ENCODE results near the gene STH.

DNA sequence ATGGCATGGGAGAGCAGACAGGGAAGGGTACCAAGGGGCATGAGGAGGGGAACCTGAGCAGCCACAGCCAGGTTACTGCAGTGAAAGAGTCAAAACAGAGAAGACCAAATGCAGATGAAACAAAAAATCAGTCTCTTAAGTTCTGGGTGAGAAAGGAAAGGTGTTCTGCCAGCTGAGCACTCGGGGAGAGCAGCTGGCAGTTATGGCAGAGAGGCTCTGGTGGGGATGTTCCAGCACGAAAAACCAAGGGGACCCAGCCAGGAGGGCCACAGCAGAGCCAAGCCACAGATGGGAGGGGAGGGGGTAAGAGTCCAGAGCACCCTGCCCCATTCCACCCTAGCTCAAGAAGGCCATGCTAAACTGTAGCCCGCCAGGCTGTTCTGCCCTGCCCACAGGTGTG lies 31.7 kb downstream of the STH start:
- TF ChIP-seq, protein P1, sequence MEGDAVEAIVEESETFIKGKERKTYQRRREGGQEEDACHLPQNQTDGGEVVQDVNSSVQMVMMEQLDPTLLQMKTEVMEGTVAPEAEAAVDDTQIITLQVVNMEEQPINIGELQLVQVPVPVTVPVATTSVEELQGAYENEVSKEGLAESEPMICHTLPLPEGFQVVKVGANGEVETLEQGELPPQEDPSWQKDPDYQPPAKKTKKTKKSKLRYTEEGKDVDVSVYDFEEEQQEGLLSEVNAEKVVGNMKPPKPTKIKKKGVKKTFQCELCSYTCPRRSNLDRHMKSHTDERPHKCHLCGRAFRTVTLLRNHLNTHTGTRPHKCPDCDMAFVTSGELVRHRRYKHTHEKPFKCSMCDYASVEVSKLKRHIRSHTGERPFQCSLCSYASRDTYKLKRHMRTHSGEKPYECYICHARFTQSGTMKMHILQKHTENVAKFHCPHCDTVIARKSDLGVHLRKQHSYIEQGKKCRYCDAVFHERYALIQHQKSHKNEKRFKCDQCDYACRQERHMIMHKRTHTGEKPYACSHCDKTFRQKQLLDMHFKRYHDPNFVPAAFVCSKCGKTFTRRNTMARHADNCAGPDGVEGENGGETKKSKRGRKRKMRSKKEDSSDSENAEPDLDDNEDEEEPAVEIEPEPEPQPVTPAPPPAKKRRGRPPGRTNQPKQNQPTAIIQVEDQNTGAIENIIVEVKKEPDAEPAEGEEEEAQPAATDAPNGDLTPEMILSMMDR (conservative IDR thresholded peaks at IDR 0.05 in 1 of 2, IDR thresholded peaks at IDR 0.05 in 1 of 2; ENCODE audit: extremely low read depth in 1 of 2, insufficient read depth in 1 of 2, low read depth in 1 of 2, low read length in 2 of 2): no peak
- no peak for TF ChIP-seq EZH2 (IDR thresholded peaks at IDR 0.05; ENCODE audit: borderline replicate concordance, low read length)

Data from mammary epithelial cell (primary cell).